D721Med (cell line): ENCODE data around the gene ERC2.

Experiments
- DNase-seq: peaks from one replicate; pipeline ENCODE4 v3.0.0; 2011; ENCODE audit warnings: low spot score; ENCODE audit not compliant: insufficient read length
- FAIRE-seq: peaks from 2 replicates; lab custom pipeline; 2011; peaks lifted over from hg19 to GRCh38; lab: Jason Lieb, UNC
- CTCF ChIP-seq: IDR thresholded peaks from 2 replicates; pipeline ENCODE4 v1.5.1; 2012; ENCODE audit warnings: mild to moderate bottlenecking, control low read depth; ENCODE audit not compliant: insufficient read depth; ENCODE audit errors: missing control alignments

Gene ERC2

GRCh38 chr3:55518451-55518850 lies 949.8 kb downstream of the ERC2 start:
- no peak for TF ChIP-seq CTCF
- no peak for FAIRE-seq
- DNase-seq = no peak

GRCh38 chr3:55516392-55517030 lies 951.8 kb downstream of the ERC2 start:
- TF ChIP-seq CTCF = no peak
- DNase-seq = no peak
- no peak for FAIRE-seq

GRCh38 chr3:55515550-55516246 lies 952.6 kb downstream of the ERC2 start:
- DNase-seq = no peak
- TF ChIP-seq CTCF = no peak
- FAIRE-seq = no peak

GRCh38 chr3:55514962-55515361 lies 953.3 kb downstream of the ERC2 start:
- FAIRE-seq = no peak
- DNase-seq = no peak
- TF ChIP-seq CTCF = no peak

GRCh38 chr3:55512571-55513343 lies 955.5 kb downstream of the ERC2 start:
- no peak for DNase-seq
- no peak for FAIRE-seq
- TF ChIP-seq CTCF = no peak

GRCh38 chr3:55511895-55512570 lies 956.2 kb downstream of the ERC2 start:
- TF ChIP-seq CTCF = no peak
- FAIRE-seq (no peak), DNase-seq (no peak)
